ENCODE data around the gene KCMF1. TPM values are rescaled to one million over a fixed set of nuclear protein-coding genes. Genes with fewer than 3 reads are reported as not detected.

Gene KCMF1
- total and polyA plus RNA-seq, 2 of the 13 experiments (the other 11 are each of a cell fraction or from before 2014, with no cell fraction given), result 62.1 to 116 TPM

- H3K36me3 ChIP-seq (replicated peaks in 1 of 2; ENCODE audit: control insufficient read depth in 1 of 2, insufficient read depth in 2 of 2, low read length in 2 of 2), result peaks cover 43 to 82% of the 10 kb centered on the region in 2 experiments
- FAIRE-seq (no peak), ATAC-seq (no peak), DNase-seq (ENCODE audit: low spot score) (no peak)
- ChIA-PET CTCF (ENCODE audit: low intra/inter-chr PET ratio, low total read pairs) (no interaction called here), POLR2A (no interaction called here)
- peaks cover 2% of the 10 kb centered on the region for H3K79me2 ChIP-seq (ENCODE audit: insufficient read depth, low read length)
- no peak overlapping the region for H3K9ac ChIP-seq (ENCODE audit: insufficient read depth, low read depth, low read length)
- intact Hi-C loops (cut with micrococcal nuclease; ENCODE audit: unreplicated experiment), result no loop called here
- peaks cover 6% of the 10 kb centered on the region; the same call in 1 of the 2 replicates for H4K20me1 ChIP-seq (ENCODE audit: insufficient read depth, low read length)
- in situ Hi-C loops (cut with HindIII; ENCODE audit: extremely low pct_ligation_motif_present, low pct_unique_long_range_greater_than_20kb), result no loop called here
- no peak overlapping the region for H2AFZ ChIP-seq (ENCODE audit: low read length)
- no TSS peak for BruUV-seq (replicated peaks)
- no peak overlapping the region for H3K27ac ChIP-seq (ENCODE audit: extremely low read length, insufficient read depth, low read length)
- TF ChIP-seq ZBTB8A (CRISPR knock-in tag; IDR thresholded peaks at IDR 0.05; ENCODE audit: borderline replicate concordance, low read depth) (no peak), RFXANK (CRISPR knock-in tag; IDR thresholded peaks at IDR 0.05) (no peak), ZNF841 (CRISPR knock-in tag; IDR thresholded peaks at IDR 0.05; ENCODE audit: borderline replicate concordance) (no peak), PRDM4 (CRISPR knock-in tag; IDR thresholded peaks at IDR 0.05; ENCODE audit: borderline replicate concordance) (no peak), PHF20 (CRISPR knock-in tag; IDR thresholded peaks at IDR 0.05) (no peak), SIX1 (CRISPR knock-in tag; IDR thresholded peaks at IDR 0.05; ENCODE audit: borderline replicate concordance) (no peak), ZNF616 (CRISPR knock-in tag; IDR thresholded peaks at IDR 0.05; ENCODE audit: low read depth) (no peak), HNRNPK (IDR thresholded peaks at IDR 0.05; ENCODE audit: low read depth, low read length, poor library complexity, severe bottlenecking) (no peak), ZBTB20 (CRISPR knock-in tag; IDR thresholded peaks at IDR 0.05; ENCODE audit: borderline replicate concordance, low read depth) (no peak), KDM3A (CRISPR knock-in tag; IDR thresholded peaks at IDR 0.05; ENCODE audit: low read depth) (no peak), PRPF4 (IDR thresholded peaks at IDR 0.05; ENCODE audit: low read depth, low read length, poor library complexity, severe bottlenecking) (no peak)
- H3K4me2 ChIP-seq (ENCODE audit: low read depth, low read length), result no peak overlapping the region
- H3K4me3 ChIP-seq (replicated peaks in 1 of 3; ENCODE audit: insufficient read depth in 1 of 3, low read depth in 2 of 3, low read length in 3 of 3), result no peak overlapping the region
- H3K27me3 ChIP-seq (ENCODE audit: control insufficient read depth in 1 of 2, insufficient read depth in 2 of 2, low read length in 2 of 2), result no peaks in the 10 kb centered on the region
- H3K4me1 ChIP-seq (ENCODE audit: insufficient read depth, low read length), result no peaks in the 10 kb centered on the region
- WGBS (ENCODE audit: low lambda C conversion rate), result 99% methylated on average over 2 of the region's 2 CpGs
- no peaks in the 10 kb centered on the region for H3K9me3 ChIP-seq (ENCODE audit: low read length)
These were observed 62.4 kb downstream of the KCMF1 start for GRCh38 chr2:85033388-85033787.
